ENCODE measurements around the gene DRICH1.
A peak's percentile ranks its signal among the peaks of the same experiment; 100 is the strongest.
"Not testable (repeated sequence)": the region's sequence is repeated elsewhere in the genome, so short reads cannot be mapped to it uniquely, and the experiment has no call there.

DRICH1 gene

GRCh38 chr22:23646526-23646925 lies 14.4 kb upstream of the DRICH1 start:
- DNase-seq: not testable (repeated sequence)

- DNase-seq: not testable (repeated sequence)
Observed at GRCh38 chr22:23640206-23640605, 8.1 kb upstream of the DRICH1 start.

DNA sequence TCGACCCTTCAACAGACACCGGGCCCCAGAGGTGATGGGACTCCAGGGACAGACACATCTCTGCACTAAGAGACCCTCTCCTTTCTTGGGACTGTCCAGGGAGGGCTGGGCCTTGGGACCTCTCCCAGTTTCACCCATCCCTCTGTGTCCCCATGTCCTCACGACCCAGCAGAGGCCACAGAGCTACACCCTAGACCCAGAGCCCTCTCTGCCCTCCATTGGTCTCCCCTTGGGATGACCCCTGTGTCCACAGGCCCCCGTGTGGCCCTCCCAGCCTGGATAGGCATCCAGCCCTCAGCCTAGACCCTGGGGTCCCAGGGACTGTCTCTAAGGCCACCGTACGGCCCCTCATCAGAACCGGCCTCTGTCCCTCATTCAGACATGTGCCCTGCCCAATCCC lies 7.5 kb upstream of the DRICH1 start:
- no peak for DNase-seq

GRCh38 chr22:23638611-23639010 lies 6.5 kb upstream of the DRICH1 start:
- DNase-seq: no peak

DNA sequence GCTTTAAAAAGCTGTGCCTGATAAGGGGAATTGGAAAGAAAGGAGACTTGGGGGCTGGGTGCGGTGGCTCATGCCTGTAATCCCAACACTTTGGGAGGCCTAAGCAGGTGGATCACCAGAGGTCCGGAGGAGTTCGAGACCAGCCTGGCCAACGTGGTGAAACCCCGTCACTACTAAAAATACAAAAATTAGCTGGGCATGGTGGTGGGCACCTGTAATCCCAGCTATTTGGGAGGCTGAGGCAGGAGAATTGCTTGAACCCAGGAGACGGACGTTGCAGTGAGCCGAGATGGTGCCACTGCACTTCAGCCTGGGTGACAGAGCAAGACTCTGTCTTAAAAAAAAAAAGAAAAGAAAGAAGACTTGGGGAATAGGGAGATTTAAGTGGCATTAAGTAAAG lies 3.2 kb upstream of the DRICH1 start:
- not testable (repeated sequence) for DNase-seq

DNA sequence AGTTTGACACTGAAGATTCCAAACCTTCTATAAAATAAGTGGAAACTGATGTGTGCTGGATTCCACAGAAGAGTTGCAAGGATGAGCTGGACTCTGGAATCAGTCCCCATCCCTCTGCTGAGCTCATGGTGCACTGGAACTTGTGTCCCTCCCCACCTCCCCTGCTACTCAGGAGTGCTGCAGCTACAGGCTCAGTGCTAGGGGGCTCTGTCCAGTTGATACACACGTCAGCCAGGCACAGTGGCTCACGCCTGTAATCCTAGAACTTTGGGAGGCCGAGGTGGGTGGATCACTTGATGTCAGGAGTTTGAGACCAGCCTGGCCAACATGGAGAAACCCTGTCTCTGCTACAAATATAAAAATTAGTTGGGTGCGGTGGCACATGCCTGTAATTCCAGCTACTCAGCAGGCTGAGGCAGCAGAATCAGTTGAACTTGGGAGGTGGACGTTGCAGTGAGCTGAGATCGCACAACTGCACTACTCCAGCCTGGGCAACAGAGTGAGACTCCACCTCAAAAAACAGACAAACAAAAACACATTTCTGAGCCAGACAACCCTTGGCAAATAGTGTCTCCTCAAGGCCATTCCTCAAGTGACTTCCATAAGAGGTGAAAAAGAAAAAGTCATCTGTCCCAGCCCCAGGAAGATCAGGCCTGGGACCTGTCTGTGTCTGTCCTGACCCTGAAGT lies 3.9 kb downstream of the DRICH1 start:
- DNase-seq: not testable (repeated sequence)

DNA sequence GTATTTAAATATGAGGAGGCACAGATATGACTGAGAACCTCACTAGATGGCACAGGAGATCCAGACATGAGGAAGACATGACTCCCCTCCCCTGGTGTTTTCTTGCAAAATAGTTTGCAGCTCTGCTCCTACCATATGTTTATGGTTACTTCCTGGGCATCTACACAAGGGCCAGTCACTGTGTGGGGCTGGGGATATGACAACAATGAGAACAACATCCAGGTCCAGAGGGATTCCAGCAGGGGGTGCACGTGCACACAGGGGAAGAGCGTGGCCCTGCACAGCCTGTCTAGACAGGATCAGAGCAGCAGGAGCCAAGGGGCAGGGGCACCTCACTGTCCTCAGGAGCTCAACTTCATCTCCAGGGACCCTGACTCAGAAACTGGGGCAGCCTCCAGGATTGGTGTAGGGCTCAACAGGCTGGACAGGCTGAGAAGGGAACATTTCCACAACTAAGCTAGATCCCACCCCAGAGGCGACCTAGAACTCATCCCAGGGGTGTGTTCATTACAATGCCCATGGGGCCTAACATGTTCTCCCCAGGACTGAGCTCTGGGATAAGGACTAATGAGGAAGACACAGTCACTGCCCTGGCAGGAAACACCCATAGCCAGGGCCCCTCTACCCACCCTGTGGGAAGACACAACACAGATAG lies 4.6 kb downstream of the DRICH1 start:
- DNase-seq: peak in 1 of 2 donors; percentile 45

- no peak for DNase-seq
Observed at GRCh38 chr22:23626286-23626975, 5.7 kb downstream of the DRICH1 start.

DNA sequence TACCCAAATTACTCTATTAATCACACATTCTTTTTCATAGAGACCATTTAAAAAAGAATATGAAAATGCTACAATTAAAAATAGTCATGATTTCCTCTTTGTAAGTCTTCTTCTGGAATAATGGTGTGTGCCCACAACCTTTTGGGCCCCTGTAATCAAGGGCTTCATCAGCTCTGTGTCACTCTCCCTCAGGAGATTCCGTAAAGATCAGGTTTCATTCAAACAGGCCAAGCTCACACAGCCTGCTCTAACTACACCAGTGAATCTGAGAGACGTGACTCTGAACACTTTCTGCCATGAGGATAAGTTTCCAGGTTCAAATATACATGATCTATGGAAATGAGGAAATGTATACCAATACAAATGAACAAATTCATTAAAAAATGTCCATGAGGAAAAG lies 9.5 kb downstream of the DRICH1 start:
- DNase-seq: no peak

DNA sequence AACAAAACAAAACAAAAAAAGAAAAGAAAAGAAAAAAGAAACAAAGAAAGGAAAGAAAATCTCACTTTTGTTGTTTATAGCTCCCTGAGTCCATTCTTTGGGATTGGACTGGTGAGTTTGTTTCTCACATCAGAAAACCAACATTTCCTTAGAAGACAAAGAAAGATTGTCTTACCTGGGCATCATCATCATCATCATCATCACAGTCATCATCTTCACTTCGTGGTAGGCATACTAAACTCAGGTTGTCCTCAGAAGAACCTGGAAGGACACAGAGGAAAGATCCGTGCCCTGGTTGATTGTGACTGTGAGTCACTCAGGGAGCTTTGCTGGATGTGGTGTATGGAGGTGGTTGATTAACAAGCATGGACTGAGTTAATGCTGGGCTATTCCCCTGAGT lies 10.2 kb downstream of the DRICH1 start:
- DNase-seq: not testable (repeated sequence)

- no peak for DNase-seq
Observed at GRCh38 chr22:23621082-23621780, 10.9 kb downstream of the DRICH1 start.

- DNase-seq: no peak
Observed at GRCh38 chr22:23613193-23613972, 18.7 kb downstream of the DRICH1 start.

- no peak for DNase-seq
Observed at GRCh38 chr22:23609983-23610781, 21.9 kb downstream of the DRICH1 start.

DNA sequence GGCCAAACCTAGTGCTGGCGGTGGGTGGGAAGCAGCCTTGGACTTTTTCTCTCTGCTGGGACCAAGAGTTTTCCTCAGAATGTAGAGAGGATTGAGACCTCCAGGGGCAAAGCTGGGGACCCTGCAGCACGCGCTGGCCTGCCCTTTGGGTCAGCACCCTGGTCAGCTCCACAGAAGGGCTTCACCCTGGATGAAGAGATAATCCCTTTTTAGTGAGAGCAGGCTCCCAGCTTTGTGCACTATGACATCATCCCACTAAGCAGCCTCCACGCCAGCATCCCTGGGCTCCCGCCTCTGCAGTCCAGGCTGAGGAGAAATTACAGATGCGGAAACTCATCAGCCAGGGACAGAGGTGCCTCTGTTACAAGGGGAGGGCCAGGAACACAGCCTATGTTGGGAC lies 23.5 kb downstream of the DRICH1 start:
- DNase-seq: no peak

- no peak for DNase-seq
Observed at GRCh38 chr22:23606204-23607131, 25.7 kb downstream of the DRICH1 start.

- DNase-seq: no peak
Observed at GRCh38 chr22:23604939-23605712, 27.0 kb downstream of the DRICH1 start.

DNA sequence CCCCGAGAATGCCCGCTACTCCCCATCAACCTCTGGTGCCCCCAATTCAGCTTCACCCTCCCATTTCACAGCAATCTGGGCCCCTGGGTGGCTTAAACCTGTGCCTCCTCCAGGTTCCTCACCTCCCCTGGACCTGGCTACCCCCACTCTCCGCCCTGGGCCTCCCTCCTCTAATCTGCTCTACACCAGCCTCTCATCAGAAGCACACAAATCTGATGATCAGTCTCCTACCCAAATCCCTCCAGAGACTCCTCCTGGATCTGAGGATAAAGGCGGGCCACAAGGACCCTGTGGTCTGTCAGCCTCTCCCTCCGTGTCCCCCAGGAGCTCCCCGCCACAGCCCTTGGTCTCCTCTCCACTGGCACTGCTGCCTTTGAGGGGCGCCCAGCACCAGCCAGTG lies 28.9 kb downstream of the DRICH1 start:
- no peak for DNase-seq

DNA sequence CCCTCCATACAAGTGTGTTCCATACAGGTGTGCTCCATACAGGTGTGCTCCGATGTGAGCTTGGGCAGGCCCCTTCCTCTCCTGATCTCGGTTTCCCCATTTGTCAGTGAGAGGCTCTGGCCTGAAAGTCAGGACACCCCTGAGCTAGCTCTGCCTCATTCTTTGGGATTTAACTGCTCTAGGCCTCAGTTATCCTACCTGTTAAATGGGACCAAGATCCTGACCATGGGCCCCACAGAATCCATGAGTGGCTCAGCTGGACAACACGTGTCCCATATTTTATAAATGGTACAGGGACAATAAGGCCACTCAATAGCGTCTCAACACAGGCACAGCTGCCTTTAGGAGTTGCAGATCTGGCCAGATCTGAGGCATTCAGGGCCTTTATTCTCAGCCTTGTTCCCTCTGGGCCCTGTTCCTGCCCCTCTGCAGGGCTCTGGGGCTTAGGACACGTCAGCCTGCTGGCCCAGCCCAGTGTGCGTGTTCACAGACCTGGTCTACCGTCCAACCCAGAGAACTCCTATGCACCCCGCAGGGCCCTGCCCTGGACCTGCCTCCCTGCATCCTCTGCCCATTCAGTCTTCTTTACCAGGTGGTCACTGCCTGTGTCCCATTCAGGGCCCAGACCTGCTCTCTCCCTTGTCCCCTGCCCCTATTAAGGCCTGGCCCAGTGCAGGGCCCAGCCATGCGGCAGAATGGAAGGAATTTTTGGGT lies 33.2 kb downstream of the DRICH1 start:
- DNase-seq: no peak

All from bone marrow (tissue), 2 donors.